NCI-H345 treated with DMSO at 0.1 percent for 48 hours (cell line): ENCODE results near the gene ARID1B.

ENCODE experiments used
- DNase-seq: peaks from one replicate; lab custom pipeline; 2025; ENCODE audit not compliant: unreplicated experiment; lab: John Stamatoyannopoulos, UW

Gene ARID1B

DNA sequence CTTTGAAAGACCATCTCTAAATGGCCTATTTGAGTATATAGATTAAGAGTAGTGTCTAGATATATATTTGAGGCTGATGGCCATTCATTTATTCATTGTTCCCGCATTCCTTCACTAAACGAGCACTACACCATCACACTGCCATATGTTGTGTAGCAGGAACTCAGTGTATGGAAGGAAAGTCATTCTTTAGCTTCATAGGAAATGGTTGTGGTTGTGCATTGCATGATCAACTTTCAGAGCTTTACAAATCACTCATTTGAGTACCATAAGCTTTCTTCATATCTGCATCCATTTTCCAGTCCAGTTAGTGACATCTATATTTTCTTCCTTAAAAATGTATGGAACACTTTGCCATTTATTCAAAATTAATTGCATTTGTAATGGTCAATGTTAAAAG lies 97.9 kb downstream of the ARID1B start:
- DNase-seq, result no peak

GRCh38 chr6:156876302-156876701 lies 99.1 kb downstream of the ARID1B start:
- no peak for DNase-seq

DNA sequence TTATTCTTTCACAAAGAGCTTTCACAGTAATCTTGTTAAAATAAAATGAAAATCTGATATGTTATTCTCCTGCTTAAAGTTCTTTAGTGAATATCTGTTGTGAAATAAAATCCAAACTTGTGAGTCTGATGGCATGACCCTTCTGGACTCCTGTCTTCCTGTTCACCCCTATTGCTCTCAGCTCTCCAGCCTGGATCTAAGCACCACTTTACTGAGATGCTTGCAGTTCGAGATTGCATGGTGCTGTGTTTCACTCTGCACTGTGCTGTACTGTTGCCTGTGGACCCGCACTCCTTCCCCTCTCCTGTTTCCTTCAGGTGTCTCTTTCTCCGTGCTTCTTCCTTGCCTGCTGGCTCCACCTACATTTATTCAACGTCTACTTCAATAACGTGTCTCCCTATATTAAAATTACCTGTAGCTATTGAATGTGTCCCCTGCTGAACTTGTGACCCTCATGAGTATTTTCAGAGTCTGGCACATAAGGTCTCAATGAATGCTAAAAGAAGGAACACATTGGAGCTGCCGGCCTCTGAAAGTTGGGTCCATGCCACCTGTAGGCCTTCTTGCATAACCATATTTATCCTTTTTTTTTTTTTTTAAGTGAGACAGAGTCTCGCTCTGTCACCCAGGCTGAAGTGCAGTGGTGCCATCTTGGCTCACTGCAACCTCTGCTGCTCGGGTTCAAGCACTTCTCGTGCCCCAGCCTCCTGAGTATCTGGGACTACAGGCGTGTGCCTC lies 100.1 kb downstream of the ARID1B start:
- DNase-seq, result no peak

DNA sequence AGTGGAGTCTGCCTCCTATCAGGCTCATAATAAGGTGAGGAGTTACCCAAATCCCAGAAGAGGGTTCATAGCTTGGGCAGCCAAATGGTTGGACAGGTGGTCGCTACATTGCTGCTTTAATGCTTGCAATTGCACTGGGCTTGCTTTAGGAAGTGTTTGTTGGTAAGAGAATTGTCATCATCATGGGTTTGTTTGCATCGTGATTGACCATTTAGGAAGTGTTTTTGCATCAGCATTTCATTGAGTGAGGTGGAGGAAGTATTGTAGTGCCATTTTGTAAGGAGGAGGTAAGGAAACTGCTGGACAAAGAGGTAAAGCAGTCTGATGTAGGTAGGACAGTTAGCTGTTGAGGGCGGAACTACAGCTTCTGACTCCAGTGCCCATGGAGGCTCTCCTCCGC lies 101.5 kb downstream of the ARID1B start:
- DNase-seq, result no peak

DNA sequence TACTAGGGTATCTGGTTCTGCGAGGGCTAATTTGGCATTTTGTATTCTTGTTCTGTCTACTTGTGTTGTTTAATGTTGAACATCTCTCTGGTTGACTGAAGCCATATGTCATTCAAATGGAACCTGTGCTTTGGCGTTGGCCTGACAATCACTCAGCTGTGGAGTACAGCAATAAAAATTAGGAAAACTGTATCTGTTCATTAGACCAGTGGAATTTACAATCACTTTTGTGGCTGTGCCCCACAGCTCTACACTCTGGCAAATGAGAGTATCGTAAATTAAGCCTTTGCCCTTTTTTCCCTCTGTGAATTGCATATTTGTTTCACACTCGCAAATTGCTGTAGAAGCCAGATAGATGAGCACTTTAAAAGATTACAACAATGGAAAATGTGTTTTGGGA lies 102.0 kb downstream of the ARID1B start:
- no peak for DNase-seq

DNA sequence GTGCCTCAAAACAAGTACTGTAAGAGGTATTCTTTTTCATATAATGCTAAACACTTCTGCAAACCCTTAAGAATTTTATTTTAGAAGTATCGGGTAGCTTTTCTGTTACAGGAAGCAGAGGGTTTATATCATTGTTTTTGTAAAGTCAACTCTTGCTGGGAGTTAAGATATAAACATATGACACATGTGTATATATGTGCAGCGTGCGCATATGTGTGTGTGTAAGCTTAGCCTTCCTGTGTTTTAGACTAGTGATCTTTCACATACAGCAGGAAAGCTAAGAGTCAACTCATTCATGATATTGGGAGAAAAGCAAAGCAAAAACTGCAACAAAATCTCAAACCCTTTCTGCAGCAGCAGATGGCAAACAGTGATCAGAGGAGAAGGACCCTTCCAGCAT lies 102.4 kb downstream of the ARID1B start:
- no peak for DNase-seq

DNA sequence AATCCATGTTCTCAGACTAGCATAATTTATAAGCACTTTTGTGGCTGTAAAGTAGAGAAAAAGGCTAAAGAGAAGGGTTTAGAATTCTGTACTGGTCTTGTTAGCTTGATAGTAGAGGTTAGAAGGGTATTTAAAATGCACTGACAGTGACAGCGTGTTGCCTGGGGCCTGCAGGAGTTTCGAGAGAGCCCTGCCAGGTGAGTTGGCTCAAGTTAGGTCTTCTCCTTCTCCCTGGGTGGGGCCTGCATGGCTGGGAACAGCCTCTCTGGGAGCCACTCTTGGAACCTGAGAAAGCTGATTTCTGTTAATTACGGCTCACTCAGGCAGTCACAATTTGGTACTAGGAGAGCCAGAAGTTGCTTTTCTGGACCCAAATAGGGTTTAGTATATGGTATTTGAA lies 103.7 kb downstream of the ARID1B start:
- no peak for DNase-seq

DNA sequence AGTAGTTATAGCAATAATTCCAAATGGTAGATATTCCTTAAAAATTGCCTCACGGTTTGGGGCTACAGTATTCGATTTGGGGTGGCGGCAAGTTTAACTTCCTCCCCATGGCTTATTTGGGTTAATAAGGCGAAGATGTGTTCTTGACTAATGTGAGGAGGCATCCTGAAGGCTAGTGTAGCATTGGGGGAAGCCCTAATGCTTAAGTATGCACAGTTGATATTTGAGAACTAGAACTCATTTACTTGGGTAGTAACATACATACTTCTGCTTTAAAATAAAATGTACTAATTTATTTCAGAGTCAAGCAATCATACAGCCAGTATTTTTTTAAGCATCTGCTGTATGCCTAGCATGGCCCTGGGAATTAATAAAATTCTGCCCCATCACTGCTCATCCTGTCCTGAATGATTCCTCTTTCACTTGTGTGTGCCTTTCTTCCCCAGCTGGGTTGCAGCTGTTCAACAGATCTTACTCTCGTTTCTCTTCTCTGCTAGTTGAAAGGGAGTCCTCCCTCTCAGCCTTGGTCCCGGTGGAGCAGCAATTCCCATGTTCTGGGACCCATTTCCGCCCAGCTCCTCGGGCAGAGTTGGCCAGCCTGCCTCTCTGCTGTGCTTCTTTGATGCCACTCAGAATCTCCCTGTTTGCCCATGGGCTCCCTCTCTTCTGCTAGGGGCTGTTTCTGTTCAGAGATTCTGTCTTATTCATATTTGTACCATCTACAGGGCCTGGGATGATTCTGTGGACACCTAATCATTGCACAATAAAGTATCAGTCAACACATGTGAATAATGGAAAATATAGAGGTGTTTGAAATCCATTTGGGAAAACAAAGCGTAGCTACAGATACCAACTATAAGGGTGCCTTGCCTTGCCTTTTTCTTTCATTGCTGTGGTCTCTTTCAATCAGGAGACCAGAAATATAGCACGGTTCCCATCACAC lies 104.8 kb downstream of the ARID1B start:
- no peak for DNase-seq

DNA sequence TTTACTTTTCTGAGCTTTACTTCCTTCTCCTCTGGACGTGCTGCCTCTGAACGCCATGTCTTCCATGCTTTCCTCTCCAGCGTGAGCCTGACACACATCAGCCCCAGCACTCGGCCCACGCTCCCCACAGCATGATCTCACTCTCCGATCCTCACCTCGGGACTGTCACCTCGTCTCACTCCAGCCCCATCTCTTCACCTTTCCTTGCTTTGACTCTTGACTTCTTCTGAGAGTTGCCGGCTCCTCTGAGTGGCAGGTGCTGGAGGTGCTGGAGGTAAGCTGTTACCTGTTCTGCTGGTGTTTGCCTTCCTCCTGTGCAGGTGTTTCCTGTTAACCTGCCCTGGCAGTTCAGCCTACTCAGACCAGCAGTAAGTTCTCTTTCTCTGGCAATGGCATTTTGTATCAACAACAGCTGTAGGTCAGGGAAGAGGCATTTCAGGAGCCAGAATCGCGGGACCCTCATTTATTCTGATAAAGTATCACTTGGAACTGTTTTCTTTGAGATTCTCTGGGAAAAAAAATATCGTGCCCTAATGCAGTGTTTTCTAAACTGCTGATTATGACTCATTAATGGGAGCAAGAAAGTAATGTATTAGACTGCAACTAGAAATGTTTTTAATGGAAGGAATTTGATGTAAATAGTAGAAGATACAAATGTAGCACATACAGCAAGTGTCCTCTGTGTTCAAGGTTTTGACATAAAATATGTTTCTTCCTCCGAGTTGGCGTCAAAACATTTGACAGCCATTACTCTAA lies 106.5 kb downstream of the ARID1B start:
- no peak for DNase-seq

DNA sequence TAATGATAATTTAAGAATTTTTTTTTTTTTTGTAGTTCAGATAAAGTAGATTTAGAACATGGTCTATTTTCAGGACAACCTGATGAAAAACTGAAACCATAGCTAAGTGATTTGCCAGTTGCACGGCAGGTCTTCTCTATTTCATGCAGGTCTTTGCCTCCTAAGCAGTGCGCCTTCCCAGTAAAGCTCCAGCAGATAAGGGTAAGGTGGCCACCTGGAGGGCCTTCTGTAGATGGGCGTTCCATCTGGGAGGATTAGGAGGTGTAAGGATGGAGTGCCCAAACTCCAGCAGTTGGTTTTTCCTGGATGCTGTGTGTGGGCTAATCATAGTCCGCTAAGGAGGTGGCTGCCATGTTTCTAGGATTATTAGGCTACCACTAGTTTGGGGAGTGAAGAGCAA lies 107.1 kb downstream of the ARID1B start:
- no peak for DNase-seq

DNA sequence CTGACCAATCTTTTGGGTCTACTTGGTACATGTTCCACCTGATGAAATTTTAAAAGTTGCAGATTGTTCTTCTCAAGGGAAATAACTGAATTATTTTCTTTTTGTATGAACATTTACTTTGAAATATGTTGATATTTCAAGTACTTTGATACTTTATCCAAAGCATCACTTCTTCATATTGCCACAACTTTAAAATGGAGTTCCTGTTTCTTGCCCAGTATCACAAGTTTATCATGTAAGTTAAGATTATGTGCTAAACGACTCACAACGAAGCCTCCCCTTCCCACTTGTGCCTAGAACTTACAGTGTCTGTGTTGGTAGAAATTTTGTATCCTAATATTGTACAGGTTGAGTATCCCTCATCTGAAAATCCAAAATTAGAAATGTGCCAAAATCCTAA lies 108.4 kb downstream of the ARID1B start:
- DNase-seq, result no peak

DNA sequence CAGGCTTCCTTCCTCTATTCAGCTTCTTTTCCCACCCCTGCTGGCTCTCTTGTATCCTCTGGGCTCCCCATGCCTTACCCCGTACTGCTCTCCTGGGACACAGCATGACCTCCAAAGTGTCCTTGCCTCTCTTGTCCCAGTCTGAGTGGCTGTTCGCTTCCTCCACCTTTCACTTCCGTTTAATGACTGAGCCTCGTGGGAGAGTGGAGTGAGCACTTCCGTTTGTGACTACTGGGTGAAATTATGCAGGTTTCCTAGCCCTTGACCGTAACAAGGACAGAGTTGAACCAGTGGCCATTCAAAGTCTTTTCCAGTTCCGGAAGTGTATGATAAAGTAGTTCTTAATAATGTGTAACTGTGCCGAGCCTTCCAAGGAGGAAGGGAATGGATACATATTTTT lies 109.2 kb downstream of the ARID1B start:
- DNase-seq, result no peak

GRCh38 chr6:156887623-156888269 lies 110.6 kb downstream of the ARID1B start:
- DNase-seq, result no peak

- DNase-seq, result no peak
Observed at GRCh38 chr6:156889469-156889868, 112.3 kb downstream of the ARID1B start.

GRCh38 chr6:156889986-156890385 lies 112.8 kb downstream of the ARID1B start:
- DNase-seq, result no peak

- DNase-seq, result no peak
Observed at GRCh38 chr6:156890627-156891314, 113.6 kb downstream of the ARID1B start.

DNA sequence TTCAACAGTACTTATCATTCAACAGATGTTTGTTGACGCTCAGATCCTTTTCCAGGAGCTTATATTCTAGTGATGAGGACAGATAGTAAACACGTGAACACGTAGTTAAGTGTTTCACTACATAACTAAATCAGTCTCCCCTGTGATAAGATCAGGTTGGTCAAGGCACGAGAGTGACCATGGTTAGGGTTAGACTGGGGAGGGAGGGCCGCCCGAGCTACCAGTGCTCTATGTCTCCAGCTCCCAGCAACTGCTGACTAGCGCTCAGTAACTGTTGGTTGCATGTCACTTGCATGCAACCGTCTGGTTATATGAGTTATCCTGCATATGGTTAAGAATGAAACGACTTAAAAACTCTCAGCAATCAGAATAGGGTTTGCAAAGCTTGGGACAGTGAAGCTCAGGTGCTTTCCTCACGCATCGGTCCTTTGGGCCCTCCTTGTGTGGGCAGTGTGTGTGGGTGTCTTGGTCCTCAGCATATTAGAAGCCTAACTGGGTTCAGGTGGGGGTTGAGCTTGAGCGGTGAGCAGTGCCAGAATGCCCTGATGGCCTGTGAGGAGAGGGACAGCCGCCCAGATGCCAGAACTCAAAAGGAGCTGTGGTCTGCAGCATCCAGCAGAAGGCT lies 120.8 kb downstream of the ARID1B start:
- DNase-seq, result no peak

DNA sequence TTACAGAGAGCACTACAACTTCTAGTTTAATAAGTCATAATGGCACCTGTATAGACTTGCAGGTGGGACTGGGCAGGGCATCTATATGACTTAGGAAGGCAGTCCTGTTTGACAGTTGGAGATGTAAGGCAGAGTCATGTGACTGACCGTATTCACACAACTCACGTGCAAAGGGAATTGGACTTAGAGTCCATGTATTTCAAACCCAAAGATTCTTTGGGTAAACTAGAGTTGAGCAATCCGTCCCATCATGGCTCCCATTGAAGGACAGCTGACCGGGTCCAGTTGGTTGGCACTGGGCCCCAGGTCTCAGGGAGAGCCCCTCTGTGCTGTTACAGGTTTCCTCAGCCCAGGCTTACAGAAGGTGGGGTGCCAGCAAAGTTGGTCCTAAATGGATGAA lies 121.9 kb downstream of the ARID1B start:
- DNase-seq, result no peak

DNA sequence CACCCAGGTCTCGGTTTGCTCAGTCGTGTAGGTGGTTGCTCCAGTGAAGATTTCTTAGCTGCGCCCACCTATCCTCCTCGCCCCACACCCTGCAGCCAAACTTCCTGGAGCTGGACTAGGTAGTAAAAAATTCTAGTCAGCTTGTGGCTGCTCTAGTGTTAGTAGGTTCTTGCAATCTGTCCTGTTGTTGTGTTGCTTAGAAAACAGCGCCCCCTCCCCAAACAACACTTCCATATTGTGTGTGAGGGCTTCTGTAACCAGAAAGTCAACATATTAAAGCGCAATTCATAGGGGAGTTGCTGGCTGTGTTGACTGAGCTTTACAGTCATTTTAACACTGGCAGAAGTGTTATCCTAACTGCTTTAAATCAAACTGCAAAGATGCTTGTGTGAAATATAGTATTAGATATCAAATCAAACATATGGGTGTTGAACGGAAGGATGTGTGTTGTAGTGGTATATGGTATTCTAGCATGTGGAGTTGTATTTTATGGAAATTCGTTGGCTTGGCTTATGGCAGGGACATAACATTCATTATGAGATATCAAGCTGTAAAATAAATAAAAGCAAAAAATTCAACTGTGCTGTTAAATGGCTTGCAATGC lies 122.5 kb downstream of the ARID1B start:
- no peak for DNase-seq

- DNase-seq, result no peak
Observed at GRCh38 chr6:156900292-156900691, 123.1 kb downstream of the ARID1B start.
